Measurements from ENCODE around the gene IL4I1.
A peak's percentile ranks its signal among the peaks of the same experiment; 100 is the strongest.

Gene IL4I1

GRCh38 chr19:49924004-49924880, 27.6 kb upstream of the IL4I1 start:
- DNase-seq: no peak

- no peak for DNase-seq
Measured at GRCh38 chr19:49923055-49924003, 26.6 kb upstream of the IL4I1 start.

- peak; percentile 28 for DNase-seq
Measured at GRCh38 chr19:49921871-49922795, 25.4 kb upstream of the IL4I1 start.

- no peak for DNase-seq
Measured at GRCh38 chr19:49920624-49921363, 24.1 kb upstream of the IL4I1 start.

- DNase-seq: no peak
Measured at GRCh38 chr19:49918089-49918488, 21.4 kb upstream of the IL4I1 start.

GRCh38 chr19:49916839-49917733, 20.4 kb upstream of the IL4I1 start:
- no peak for DNase-seq

- no peak for DNase-seq
Measured at GRCh38 chr19:49915271-49915670, 18.6 kb upstream of the IL4I1 start.

- no peak for DNase-seq
Measured at GRCh38 chr19:49913720-49914119, 17.0 kb upstream of the IL4I1 start.

GRCh38 chr19:49912965-49913685, 16.4 kb upstream of the IL4I1 start:
- DNase-seq: no peak

- DNase-seq: no peak
Measured at GRCh38 chr19:49911381-49912145, 14.9 kb upstream of the IL4I1 start.

GRCh38 chr19:49910179-49910578, 13.5 kb upstream of the IL4I1 start:
- no peak for DNase-seq

GRCh38 chr19:49908480-49909420, 12.1 kb upstream of the IL4I1 start:
- DNase-seq: no peak

GRCh38 chr19:49907745-49908446, 11.2 kb upstream of the IL4I1 start:
- no peak for DNase-seq

GRCh38 chr19:49906879-49907564, 10.3 kb upstream of the IL4I1 start:
- DNase-seq: no peak

- DNase-seq: no peak
Measured at GRCh38 chr19:49904136-49904535, 7.4 kb upstream of the IL4I1 start.

GRCh38 chr19:49895566-49896297, 955 bp downstream of the IL4I1 start:
- DNase-seq: no peak
